SK-N-SH (cell line): ENCODE measurements around the gene PRKG1. TPM values are rescaled to one million over a fixed set of nuclear protein-coding genes. Genes with fewer than 3 reads are reported as not detected.

Experiments used
- CTCF ChIA-PET: fragments of 300-600, 350-600 bp; formaldehyde crosslinking; extraction: SDS; loops from one replicate; lab custom pipeline; 2021; lab: Yijun Ruan, JAX
- POLR2A ChIA-PET: fragments of 350-600 bp; sonication (Branson Sonifier 250); formaldehyde crosslinking; extraction: SDS; loops from one replicate; lab custom pipeline; 2020; ENCODE audit warnings: antibody characterized with exemption, inconsistent platforms; lab: Yijun Ruan, JAX
- DNase-seq: peaks from one replicate; pipeline ENCODE4 v3.0.0; 2012
- H2AFZ ChIP-seq: fragments of 200-600 bp; sonication (generic); 2 replicates; pipeline ENCODE4 v1.8.1; 2016; ENCODE audit warnings: antibody characterized with exemption, mild to moderate bottlenecking, low read depth
- H3F3A ChIP-seq: fragments of 200-600 bp; sonication (generic); replicated peaks from 2 replicates; pipeline ENCODE3; 2016; ENCODE audit warnings: antibody characterized with exemption, mild to moderate bottlenecking; ENCODE audit not compliant: insufficient read depth
- H3K27ac ChIP-seq, 2 experiments: fragments of 200-500 bp in 1 of 2; fragments of 200-600 bp in 1 of 2; sonication (Bioruptor generic) in 1 of 2; sonication (generic), shearing (Covaris generic) in 1 of 2; 2 replicates each; pipeline versions ENCODE4 v1.5.1 to v1.6.1; 2014 to 2016; ENCODE audit warnings: low read depth in 2 of 2, inconsistent platforms in 1 of 2, low read length in 1 of 2, mild to moderate bottlenecking in 1 of 2, mixed read lengths in 1 of 2
- H3K27me3 ChIP-seq: fragments of 200-600 bp; sonication (generic), shearing (Covaris generic); 2 replicates; pipeline ENCODE4 v1.6.1; 2016; ENCODE audit warnings: mixed run types; ENCODE audit not compliant: insufficient read depth
- H3K36me3 ChIP-seq, 2 experiments: fragments of 200-500 bp in 1 of 2; fragments of 200-600 bp in 1 of 2; sonication (Bioruptor generic) in 1 of 2; sonication (generic) in 1 of 2; replicated peaks in 1 of 2; 2 replicates each; pipeline versions ENCODE3 to v1.5.1; 2014 to 2016; ENCODE audit warnings: low read length in 1 of 2, mild to moderate bottlenecking in 1 of 2; ENCODE audit not compliant: insufficient read depth in 2 of 2, control insufficient read depth in 1 of 2
- H3K4me1 ChIP-seq, 2 experiments: fragments of 200-500 bp in 1 of 2; fragments of 200-600 bp in 1 of 2; sonication (Bioruptor generic) in 1 of 2; sonication (generic), shearing (Covaris generic) in 1 of 2; 2 replicates each; pipeline versions ENCODE4 v1.5.1 to v1.6.1; 2014 to 2016; ENCODE audit warnings: low read depth in 1 of 2, low read length in 1 of 2, mixed run types in 1 of 2; ENCODE audit not compliant: insufficient read depth in 2 of 2, control insufficient read depth in 1 of 2
- H3K4me2 ChIP-seq: fragments of 200-600 bp; sonication (generic), shearing (Covaris generic); 2 replicates; pipeline ENCODE4 v1.6.1; 2017; ENCODE audit warnings: mixed run types
- H3K4me3 ChIP-seq, 2 experiments: fragments of 200-500 bp in 1 of 2; fragments of 200-600 bp in 1 of 2; sonication (Bioruptor generic) in 1 of 2; sonication (generic), shearing (Covaris generic) in 1 of 2; 2 replicates each; pipeline versions ENCODE4 v1.5.1 to v1.8.1; 2014 to 2016; ENCODE audit warnings: low read depth in 2 of 2, inconsistent platforms in 1 of 2, low read length in 1 of 2, mild to moderate bottlenecking in 1 of 2, mixed read lengths in 1 of 2, moderate library complexity in 1 of 2
- H3K79me2 ChIP-seq: fragments of 200-600 bp; sonication (generic); 2 replicates; pipeline ENCODE4 v1.8.1; 2017; ENCODE audit warnings: mild to moderate bottlenecking; ENCODE audit not compliant: insufficient read depth
- H3K9ac ChIP-seq: fragments of 200-600 bp; sonication (generic); 2 replicates; pipeline ENCODE4 v1.6.1; 2017; ENCODE audit warnings: mixed run types
- H3K9me2 ChIP-seq: fragments of 200-600 bp; sonication (generic); 2 replicates; pipeline ENCODE4 v1.6.1; 2017; ENCODE audit warnings: mixed run types
- H3K9me3 ChIP-seq: fragments of 200-600 bp; sonication (generic); 2 replicates; pipeline ENCODE4 v1.6.1; 2017; ENCODE audit warnings: mixed run types, mild to moderate bottlenecking, moderate library complexity
- H4K20me1 ChIP-seq: fragments of 200-600 bp; sonication (generic); 2 replicates; pipeline ENCODE4 v1.6.1; 2017; ENCODE audit warnings: mild to moderate bottlenecking, mixed run types; ENCODE audit not compliant: insufficient read depth
- EZH2phosphoT487 ChIP-seq: fragments of 200-600 bp; sonication (generic); IDR thresholded peaks from 2 replicates; pipeline ENCODE4 v1.6.1; 2017; ENCODE audit warnings: low read depth, mixed run types, mild to moderate bottlenecking, antibody characterized with exemption, moderate library complexity, borderline replicate concordance
- FOSL2 ChIP-seq: IDR thresholded peaks from 2 replicates; pipeline ENCODE4 v1.4.0; 2012; ENCODE audit warnings: low read depth, mild to moderate bottlenecking, moderate library complexity, borderline replicate concordance
- FOXJ3 ChIP-seq: sonication (generic); formaldehyde crosslinking; IDR thresholded peaks from 2 replicates; pipeline ENCODE4 v1.5.1; 2020; ENCODE audit warnings: mild to moderate bottlenecking, missing genetic modification reagents
- MEF2A ChIP-seq: IDR thresholded peaks from 2 replicates; pipeline ENCODE4 v1.4.0; 2012; ENCODE audit warnings: low read depth, borderline replicate concordance
- NFIC ChIP-seq: IDR thresholded peaks from 2 replicates; pipeline ENCODE4 v1.4.0; 2012; ENCODE audit warnings: borderline replicate concordance
- NRF1 ChIP-seq: IDR thresholded peaks from 2 replicates; pipeline ENCODE4 v1.6.1; 2012; ENCODE audit warnings: low read depth, mild to moderate bottlenecking, low read length
- POLR2AphosphoS5 ChIP-seq: IDR thresholded peaks from 2 replicates; pipeline ENCODE4 v1.6.1; 2012; ENCODE audit warnings: low read depth, low read length
- RAD21 ChIP-seq: IDR thresholded peaks from 2 replicates; pipeline ENCODE4 v1.6.1; 2012; ENCODE audit warnings: mild to moderate bottlenecking, low read length
- RCOR1 ChIP-seq: fragments of 150-350 bp; IDR thresholded peaks from 2 replicates; pipeline ENCODE4 v1.6.1; 2017; ENCODE audit warnings: antibody characterized with exemption, low read length
- RFX5 ChIP-seq: IDR thresholded peaks from 2 replicates; pipeline ENCODE4 v1.6.1; 2012; ENCODE audit warnings: mild to moderate bottlenecking, improper control_type of control experiment, low read length
- TCF12 ChIP-seq: IDR thresholded peaks from 2 replicates; pipeline ENCODE4 v1.4.0; 2012
- WGBS: methylation state at CpG from one replicate; pipeline ENCODE4 v1.1.6; 2017; ENCODE audit warnings: low lambda C conversion rate; 5-methylcytosine and 5-hydroxymethylcytosine counted together
- polyA plus RNA-seq, 3 experiments: library from polyadenylated mRNA; depleted of rRNA; stranded (reverse); fragments of >200 nt; gene quantifications; 2 replicates each; pipeline ENCODE4 v1.2.3, GENCODE V29; 2012
- TF ChIP-seq, protein P1 (sequence below): IDR thresholded peaks from 2 replicates; pipeline ENCODE4; 2012
- TF ChIP-seq, protein P2 (sequence below): fragments of 200-600 bp; sonication (generic); IDR thresholded peaks from 2 replicates; pipeline ENCODE4 v1.6.1; 2017; ENCODE audit warnings: antibody characterized with exemption, mild to moderate bottlenecking, moderate library complexity
- TF ChIP-seq, protein P3 (sequence below): IDR thresholded peaks from 2 replicates; pipeline ENCODE4 v1.4.0; 2012; ENCODE audit warnings: low read depth, borderline replicate concordance

Gene PRKG1
- polyA plus RNA-seq, 1 of the 3 experiments (the other 2 are of a cell fraction), result 4.1 TPM

DNA sequence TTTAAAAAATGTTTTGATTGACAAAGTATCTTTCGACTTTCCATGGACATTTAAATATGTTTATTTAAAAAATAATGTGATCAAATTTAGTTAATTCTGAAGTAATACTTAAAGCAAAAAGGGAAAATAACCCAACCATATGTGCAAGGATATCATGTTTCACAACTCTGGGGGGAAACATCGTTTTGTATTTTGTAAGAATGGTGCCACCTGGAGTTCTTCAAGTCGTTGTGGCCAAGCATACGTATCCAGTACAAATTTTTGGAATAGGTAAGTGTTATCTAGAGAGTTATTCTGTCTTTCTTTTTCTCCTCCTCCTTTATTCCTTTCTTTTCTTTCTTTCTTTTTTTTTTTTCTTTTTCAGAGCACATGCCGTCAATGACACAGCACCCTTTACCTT lies 801.3 kb downstream of the PRKG1 start (continued):
- TF ChIP-seq, protein P1, sequence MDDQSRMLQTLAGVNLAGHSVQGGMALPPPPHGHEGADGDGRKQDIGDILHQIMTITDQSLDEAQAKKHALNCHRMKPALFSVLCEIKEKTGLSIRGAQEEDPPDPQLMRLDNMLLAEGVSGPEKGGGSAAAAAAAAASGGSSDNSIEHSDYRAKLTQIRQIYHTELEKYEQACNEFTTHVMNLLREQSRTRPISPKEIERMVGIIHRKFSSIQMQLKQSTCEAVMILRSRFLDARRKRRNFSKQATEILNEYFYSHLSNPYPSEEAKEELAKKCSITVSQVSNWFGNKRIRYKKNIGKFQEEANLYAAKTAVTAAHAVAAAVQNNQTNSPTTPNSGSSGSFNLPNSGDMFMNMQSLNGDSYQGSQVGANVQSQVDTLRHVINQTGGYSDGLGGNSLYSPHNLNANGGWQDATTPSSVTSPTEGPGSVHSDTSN, result no peak
- no peak for TF ChIP-seq RCOR1
- no peak for TF ChIP-seq NFIC
- no peak for TF ChIP-seq FOSL2
- no peak for TF ChIP-seq NRF1
- no peak for TF ChIP-seq MEF2A
- TF ChIP-seq EZH2phosphoT487, result no peak
- no peak; the same call in 1 of the 2 replicates for TF ChIP-seq RAD21
- TF ChIP-seq POLR2AphosphoS5, result no peak

DNA sequence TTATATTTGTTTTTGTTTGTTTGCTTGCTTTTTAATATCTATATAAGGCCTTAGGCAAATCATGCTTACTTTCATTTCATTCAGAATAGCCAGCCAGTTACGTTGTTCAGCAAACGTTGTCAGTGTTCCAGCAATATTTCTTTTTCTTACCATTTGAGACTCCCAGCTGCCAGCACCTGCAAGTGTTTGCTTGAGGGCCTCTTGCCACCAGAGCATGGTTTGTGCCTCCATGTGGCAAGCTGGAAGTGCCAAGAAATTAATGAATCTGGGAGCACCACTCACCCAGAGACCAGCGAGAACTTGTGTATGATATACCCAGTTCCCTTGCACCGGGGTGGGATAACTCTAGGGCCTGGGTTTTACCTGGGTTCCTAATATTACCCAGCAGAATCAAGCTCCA lies 802.2 kb downstream of the PRKG1 start:
- H3K36me3 ChIP-seq, result no peaks in the 10 kb centered on the region
- ChIA-PET CTCF (interaction anchor here (1.0 kb wide), 2 partner anchors 487 kb away, joined by 3 read pairs; no protein-coding TSS in a partner anchor), POLR2A (no interaction called here)
- peaks cover 10% of the 10 kb centered on the region for H3F3A ChIP-seq
- H3K27ac ChIP-seq, result no peak overlapping the region
- H3K27me3 ChIP-seq, result no peaks in the 10 kb centered on the region
- no peak for DNase-seq
- H4K20me1 ChIP-seq, result no peaks in the 10 kb centered on the region
- H3K79me2 ChIP-seq, result no peaks in the 10 kb centered on the region
- H3K4me1 ChIP-seq, result peaks cover 0 to 10% of the 10 kb centered on the region in 2 experiments; a peak in 2 of 4 replicates
- 75% methylated on average over 4 of the region's 4 CpGs for WGBS
- no peak overlapping the region for H3K4me2 ChIP-seq
- H3K9me2 ChIP-seq, result no peaks in the 10 kb centered on the region
- H2AFZ ChIP-seq, result no peak overlapping the region
- no peak overlapping the region for H3K9ac ChIP-seq
- H3K4me3 ChIP-seq, result no peak overlapping the region
- TF ChIP-seq TCF12 (no peak), RFX5 (no peak), FOXJ3 (CRISPR knock-in tag) (no peak)
- TF ChIP-seq, protein P2, sequence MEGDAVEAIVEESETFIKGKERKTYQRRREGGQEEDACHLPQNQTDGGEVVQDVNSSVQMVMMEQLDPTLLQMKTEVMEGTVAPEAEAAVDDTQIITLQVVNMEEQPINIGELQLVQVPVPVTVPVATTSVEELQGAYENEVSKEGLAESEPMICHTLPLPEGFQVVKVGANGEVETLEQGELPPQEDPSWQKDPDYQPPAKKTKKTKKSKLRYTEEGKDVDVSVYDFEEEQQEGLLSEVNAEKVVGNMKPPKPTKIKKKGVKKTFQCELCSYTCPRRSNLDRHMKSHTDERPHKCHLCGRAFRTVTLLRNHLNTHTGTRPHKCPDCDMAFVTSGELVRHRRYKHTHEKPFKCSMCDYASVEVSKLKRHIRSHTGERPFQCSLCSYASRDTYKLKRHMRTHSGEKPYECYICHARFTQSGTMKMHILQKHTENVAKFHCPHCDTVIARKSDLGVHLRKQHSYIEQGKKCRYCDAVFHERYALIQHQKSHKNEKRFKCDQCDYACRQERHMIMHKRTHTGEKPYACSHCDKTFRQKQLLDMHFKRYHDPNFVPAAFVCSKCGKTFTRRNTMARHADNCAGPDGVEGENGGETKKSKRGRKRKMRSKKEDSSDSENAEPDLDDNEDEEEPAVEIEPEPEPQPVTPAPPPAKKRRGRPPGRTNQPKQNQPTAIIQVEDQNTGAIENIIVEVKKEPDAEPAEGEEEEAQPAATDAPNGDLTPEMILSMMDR, result no peak
- TF ChIP-seq, protein P3, sequence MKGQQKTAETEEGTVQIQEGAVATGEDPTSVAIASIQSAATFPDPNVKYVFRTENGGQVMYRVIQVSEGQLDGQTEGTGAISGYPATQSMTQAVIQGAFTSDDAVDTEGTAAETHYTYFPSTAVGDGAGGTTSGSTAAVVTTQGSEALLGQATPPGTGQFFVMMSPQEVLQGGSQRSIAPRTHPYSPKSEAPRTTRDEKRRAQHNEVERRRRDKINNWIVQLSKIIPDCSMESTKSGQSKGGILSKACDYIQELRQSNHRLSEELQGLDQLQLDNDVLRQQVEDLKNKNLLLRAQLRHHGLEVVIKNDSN, result no peak
- no peaks in the 10 kb centered on the region for H3K9me3 ChIP-seq
